Activated CD8-positive, alpha-beta memory T cell treated with anti-CD3 and anti-CD28 coated beads, Interleukin-2, amount 50 U/mL, for 1 hour (primary cell): ENCODE measurements around the gene SPPL2A.

Experiments used
- DNase-seq: peaks from one replicate; pipeline ENCODE4 v3.0.0-alpha.2; 2020; ENCODE audit errors: extremely low read depth

The SPPL2A gene

GRCh38 chr15:50686469-50687301 lies 78.8 kb downstream of the SPPL2A start, which contains the start of gene TRPM7:
Gene TRPM7 (minus strand): TSS chr15:50686797. CDS start chr15:50686533, 264 bp downstream.
- peak; percentile 47 for DNase-seq

GRCh38 chr15:50685976-50686468 lies 79.5 kb downstream of the SPPL2A start:
- DNase-seq, result peak; percentile 30

GRCh38 chr15:50685191-50685975 lies 80.1 kb downstream of the SPPL2A start:
- no peak for DNase-seq

GRCh38 chr15:50681467-50681866 lies 84.0 kb downstream of the SPPL2A start:
- no peak for DNase-seq

GRCh38 chr15:50676799-50677483 lies 88.6 kb downstream of the SPPL2A start:
- DNase-seq, result no peak

- DNase-seq, result no peak
Observed at GRCh38 chr15:50675535-50676144, 89.9 kb downstream of the SPPL2A start.

- no peak for DNase-seq
Observed at GRCh38 chr15:50670115-50670514, 95.4 kb downstream of the SPPL2A start.

- no peak for DNase-seq
Observed at GRCh38 chr15:50669611-50670010, 95.9 kb downstream of the SPPL2A start.

GRCh38 chr15:50665938-50666337 lies 99.6 kb downstream of the SPPL2A start:
- no peak for DNase-seq

- no peak for DNase-seq
Observed at GRCh38 chr15:50655555-50655954, 110.0 kb downstream of the SPPL2A start.

- DNase-seq, result no peak
Observed at GRCh38 chr15:50653156-50653743, 112.3 kb downstream of the SPPL2A start.

- DNase-seq, result no peak
Observed at GRCh38 chr15:50652671-50653070, 112.8 kb downstream of the SPPL2A start.
